RWPE1 (cell line): ENCODE results near the gene RNASET2.
"Not testable (repeated sequence)": the region's sequence is repeated elsewhere in the genome, so short reads cannot be mapped to it uniquely, and the experiment has no call there.

Experiments
- CTCF ChIA-PET: fragments of 350-600 bp; sonication (Branson Sonifier 250); formaldehyde crosslinking; extraction: SDS; loops from one replicate; lab custom pipeline; 2021; lab: Yijun Ruan, JAX
- POLR2A ChIA-PET: fragments of 400-600 bp; formaldehyde crosslinking; extraction: SDS; loops from one replicate; lab custom pipeline; 2020; ENCODE audit warnings: antibody characterized with exemption; ENCODE audit not compliant: low non-redundant PET; lab: Yijun Ruan, JAX
- DNase-seq: peaks from one replicate; pipeline ENCODE4 v3.0.0; 2012; ENCODE audit warnings: low spot score
- H3K27ac ChIP-seq: fragments of 450-650 bp; 2 replicates; pipeline ENCODE4 v1.5.1; 2017
- CTCF ChIP-seq: fragments of 450-650 bp; conservative IDR thresholded peaks from 2 replicates; pipeline ENCODE4 v1.5.1; 2017; ENCODE audit warnings: low read depth, mild to moderate bottlenecking

Gene RNASET2

GRCh38 chr6:166950892-166951669, 5.3 kb downstream of the RNASET2 start:
- DNase-seq, POLR2A ChIA-PET, H3K27ac ChIP-seq: not testable (repeated sequence)

GRCh38 chr6:166950443-166950821, 5.9 kb downstream of the RNASET2 start:
- H3K27ac ChIP-seq: no peak overlapping the region
- ChIA-PET POLR2A (no interaction called here), CTCF (interaction anchor here (0.7 to 2.4 kb wide), 4 partner anchors 9 to 191 kb away, joined by 3 to 12 read pairs (median 3); no protein-coding TSS in a partner anchor)
- DNase-seq: no peak
- TF ChIP-seq CTCF: no peak

More at GRCh38 chr6:166950892-166951669, 5.3 kb downstream of the RNASET2 start:
- peak; percentile 70 for TF ChIP-seq CTCF
- CTCF ChIA-PET: interaction anchor here (0.6 to 2.4 kb wide), 13 partner anchors 9 to 231 kb away, joined by 3 to 12 read pairs (median 4); no protein-coding TSS in a partner anchor

- no peak for DNase-seq
- CTCF ChIA-PET: interaction anchor here (0.6 to 2.4 kb wide), 5 partner anchors 9 to 487 kb away, joined by 3 to 12 read pairs (median 3); no protein-coding TSS in a partner anchor
- POLR2A ChIA-PET: interaction anchor here (0.7 kb wide), 1 partner anchor 9 kb away, joined by 7 read pairs; no protein-coding TSS in a partner anchor
- H3K27ac ChIP-seq: no peak overlapping the region
- TF ChIP-seq CTCF: no peak
Observed at GRCh38 chr6:166949528-166950442, 6.6 kb downstream of the RNASET2 start.

- ChIA-PET CTCF (interaction anchor here (0.6 to 0.7 kb wide), 2 partner anchors 173 to 386 kb away, joined by 3 to 6 read pairs; no protein-coding TSS in a partner anchor), POLR2A (interaction anchor here (0.7 kb wide), 1 partner anchor 8 kb away, joined by 7 read pairs; no protein-coding TSS in a partner anchor)
- H3K27ac ChIP-seq, DNase-seq: not testable (repeated sequence)
Observed at GRCh38 chr6:166948724-166949123, 7.6 kb downstream of the RNASET2 start.

GRCh38 chr6:166947251-166947650, 9.1 kb downstream of the RNASET2 start:
- no peak for DNase-seq
- ChIA-PET POLR2A (no interaction called here), CTCF (no interaction called here)
- no peak for TF ChIP-seq CTCF
- no peak overlapping the region for H3K27ac ChIP-seq

- DNase-seq: no peak
- no peak overlapping the region for H3K27ac ChIP-seq
- POLR2A ChIA-PET: no interaction called here
- CTCF ChIA-PET: no interaction called here
- TF ChIP-seq CTCF: no peak
Observed at GRCh38 chr6:166946125-166946524, 10.2 kb downstream of the RNASET2 start.
